Measurements from ENCODE around the gene PLCB1.

PLCB1 gene

GRCh38 chr20:8536262-8536618 is 404.2 kb downstream of the PLCB1 start:
- no peak overlapping the region for H3K4me3 ChIP-seq (ENCODE audit: low read length)
- H3K36me3 ChIP-seq (ENCODE audit: insufficient read depth, low read length) = no peaks in the 10 kb centered on the region
- H3K27me3 ChIP-seq (ENCODE audit: insufficient read depth, low read length) = no peaks in the 10 kb centered on the region
- no peak overlapping the region for H2AFZ ChIP-seq (ENCODE audit: low read depth, low read length)
- peaks cover 6% of the 10 kb centered on the region for H3K4me1 ChIP-seq (ENCODE audit: insufficient read depth, low read length)
- peaks cover 2% of the 10 kb centered on the region for H3K9me3 ChIP-seq (ENCODE audit: low read length)

- Histone ChIP-seq H3K36me3 (ENCODE audit: insufficient read depth, low read length) (no peaks in the 10 kb centered on the region), H3K9me3 (ENCODE audit: low read length) (peaks cover 2% of the 10 kb centered on the region), H3K4me1 (ENCODE audit: insufficient read depth, low read length) (peaks cover 6% of the 10 kb centered on the region), H3K4me3 (ENCODE audit: low read length) (no peak overlapping the region), H3K27me3 (ENCODE audit: insufficient read depth, low read length) (no peaks in the 10 kb centered on the region), H2AFZ (ENCODE audit: low read depth, low read length) (no peak overlapping the region)
These were observed 408.4 kb downstream of the PLCB1 start for GRCh38 chr20:8540466-8540865.

- peaks cover 6% of the 10 kb centered on the region for H3K4me1 ChIP-seq (ENCODE audit: insufficient read depth, low read length)
These were observed 410.0 kb downstream of the PLCB1 start for GRCh38 chr20:8542110-8542486.

GRCh38 chr20:8545212-8545611 is 413.1 kb downstream of the PLCB1 start:
- H2AFZ ChIP-seq (ENCODE audit: low read depth, low read length) = no peak overlapping the region
- H3K27me3 ChIP-seq (ENCODE audit: insufficient read depth, low read length) = no peaks in the 10 kb centered on the region
- H3K9me3 ChIP-seq (ENCODE audit: low read length) = no peaks in the 10 kb centered on the region
- peaks cover 6% of the 10 kb centered on the region for H3K4me1 ChIP-seq (ENCODE audit: insufficient read depth, low read length)
- no peaks in the 10 kb centered on the region for H3K36me3 ChIP-seq (ENCODE audit: insufficient read depth, low read length)
- H3K4me3 ChIP-seq (ENCODE audit: low read length) = no peak overlapping the region

More at GRCh38 chr20:8542110-8542486, 410.0 kb downstream of the PLCB1 start:
- no peak overlapping the region for H2AFZ ChIP-seq (ENCODE audit: low read depth, low read length)
- H3K36me3 ChIP-seq (ENCODE audit: insufficient read depth, low read length) = no peaks in the 10 kb centered on the region
- H3K27me3 ChIP-seq (ENCODE audit: insufficient read depth, low read length) = no peaks in the 10 kb centered on the region
- H3K4me3 ChIP-seq (ENCODE audit: low read length) = no peak overlapping the region
- H3K9me3 ChIP-seq (ENCODE audit: low read length) = no peaks in the 10 kb centered on the region

GRCh38 chr20:8547035-8547650 is 415.1 kb downstream of the PLCB1 start:
- Histone ChIP-seq H3K4me1 (ENCODE audit: insufficient read depth, low read length) (peaks cover 1% of the 10 kb centered on the region), H3K4me3 (ENCODE audit: low read length) (no peak overlapping the region)

GRCh38 chr20:8547968-8548588 is 416.0 kb downstream of the PLCB1 start:
- no peak overlapping the region for H2AFZ ChIP-seq (ENCODE audit: low read depth, low read length)
- no peaks in the 10 kb centered on the region for H3K27me3 ChIP-seq (ENCODE audit: insufficient read depth, low read length)
- no peaks in the 10 kb centered on the region for H3K9me3 ChIP-seq (ENCODE audit: low read length)
- H3K4me1 ChIP-seq (ENCODE audit: insufficient read depth, low read length) = no peaks in the 10 kb centered on the region
- no peaks in the 10 kb centered on the region for H3K36me3 ChIP-seq (ENCODE audit: insufficient read depth, low read length)
- no peak overlapping the region for H3K4me3 ChIP-seq (ENCODE audit: low read length)

More at GRCh38 chr20:8547035-8547650, 415.1 kb downstream of the PLCB1 start:
- Histone ChIP-seq H3K27me3 (ENCODE audit: insufficient read depth, low read length) (no peaks in the 10 kb centered on the region), H2AFZ (ENCODE audit: low read depth, low read length) (no peak overlapping the region), H3K36me3 (ENCODE audit: insufficient read depth, low read length) (no peaks in the 10 kb centered on the region), H3K9me3 (ENCODE audit: low read length) (no peaks in the 10 kb centered on the region)

- Histone ChIP-seq H3K27me3 (ENCODE audit: insufficient read depth, low read length) (no peaks in the 10 kb centered on the region), H3K4me1 (ENCODE audit: insufficient read depth, low read length) (no peaks in the 10 kb centered on the region), H3K9me3 (ENCODE audit: low read length) (no peaks in the 10 kb centered on the region), H2AFZ (ENCODE audit: low read depth, low read length) (no peak overlapping the region), H3K4me3 (ENCODE audit: low read length) (no peak overlapping the region), H3K36me3 (ENCODE audit: insufficient read depth, low read length) (no peaks in the 10 kb centered on the region)
These were observed 417.1 kb downstream of the PLCB1 start for GRCh38 chr20:8549192-8549591.

- Histone ChIP-seq H3K4me3 (ENCODE audit: low read length) (no peak overlapping the region), H3K36me3 (ENCODE audit: insufficient read depth, low read length) (no peaks in the 10 kb centered on the region), H3K4me1 (ENCODE audit: insufficient read depth, low read length) (no peaks in the 10 kb centered on the region), H3K9me3 (ENCODE audit: low read length) (peaks cover 2% of the 10 kb centered on the region), H2AFZ (ENCODE audit: low read depth, low read length) (no peak overlapping the region), H3K27me3 (ENCODE audit: insufficient read depth, low read length) (no peaks in the 10 kb centered on the region)
These were observed 425.6 kb downstream of the PLCB1 start for GRCh38 chr20:8557711-8558110.

GRCh38 chr20:8562356-8562755 is 430.3 kb downstream of the PLCB1 start:
- no peak overlapping the region for H2AFZ ChIP-seq (ENCODE audit: low read depth, low read length)
- H3K4me3 ChIP-seq (ENCODE audit: low read length) = no peak overlapping the region
- H3K27me3 ChIP-seq (ENCODE audit: insufficient read depth, low read length) = no peaks in the 10 kb centered on the region
- H3K9me3 ChIP-seq (ENCODE audit: low read length) = no peaks in the 10 kb centered on the region
- H3K4me1 ChIP-seq (ENCODE audit: insufficient read depth, low read length) = no peaks in the 10 kb centered on the region
- H3K36me3 ChIP-seq (ENCODE audit: insufficient read depth, low read length) = no peaks in the 10 kb centered on the region

- no peak overlapping the region for H3K4me3 ChIP-seq (ENCODE audit: low read length)
- no peaks in the 10 kb centered on the region for H3K27me3 ChIP-seq (ENCODE audit: insufficient read depth, low read length)
- H2AFZ ChIP-seq (ENCODE audit: low read depth, low read length) = no peak overlapping the region
- H3K4me1 ChIP-seq (ENCODE audit: insufficient read depth, low read length) = no peaks in the 10 kb centered on the region
- H3K36me3 ChIP-seq (ENCODE audit: insufficient read depth, low read length) = no peaks in the 10 kb centered on the region
- no peaks in the 10 kb centered on the region for H3K9me3 ChIP-seq (ENCODE audit: low read length)
These were observed 436.0 kb downstream of the PLCB1 start for GRCh38 chr20:8568075-8568474.

GRCh38 chr20:8569766-8570165 is 437.7 kb downstream of the PLCB1 start:
- H3K36me3 ChIP-seq (ENCODE audit: insufficient read depth, low read length) = no peaks in the 10 kb centered on the region
- H3K4me3 ChIP-seq (ENCODE audit: low read length) = no peak overlapping the region
- no peaks in the 10 kb centered on the region for H3K27me3 ChIP-seq (ENCODE audit: insufficient read depth, low read length)
- H3K9me3 ChIP-seq (ENCODE audit: low read length) = no peaks in the 10 kb centered on the region
- H2AFZ ChIP-seq (ENCODE audit: low read depth, low read length) = no peak overlapping the region
- H3K4me1 ChIP-seq (ENCODE audit: insufficient read depth, low read length) = no peaks in the 10 kb centered on the region

GRCh38 chr20:8571611-8572010 is 439.5 kb downstream of the PLCB1 start:
- Histone ChIP-seq H3K36me3 (ENCODE audit: insufficient read depth, low read length) (no peaks in the 10 kb centered on the region), H3K9me3 (ENCODE audit: low read length) (no peaks in the 10 kb centered on the region), H2AFZ (ENCODE audit: low read depth, low read length) (no peak overlapping the region), H3K4me1 (ENCODE audit: insufficient read depth, low read length) (no peaks in the 10 kb centered on the region), H3K27me3 (ENCODE audit: insufficient read depth, low read length) (no peaks in the 10 kb centered on the region), H3K4me3 (ENCODE audit: low read length) (no peak overlapping the region)

- Histone ChIP-seq H3K4me1 (ENCODE audit: insufficient read depth, low read length) (no peaks in the 10 kb centered on the region), H2AFZ (ENCODE audit: low read depth, low read length) (no peak overlapping the region), H3K36me3 (ENCODE audit: insufficient read depth, low read length) (no peaks in the 10 kb centered on the region), H3K9me3 (ENCODE audit: low read length) (no peaks in the 10 kb centered on the region), H3K27me3 (ENCODE audit: insufficient read depth, low read length) (no peaks in the 10 kb centered on the region), H3K4me3 (ENCODE audit: low read length) (no peak overlapping the region)
These were observed 441.6 kb downstream of the PLCB1 start for GRCh38 chr20:8573686-8574085.

GRCh38 chr20:8575114-8575513 is 443.0 kb downstream of the PLCB1 start:
- H3K36me3 ChIP-seq (ENCODE audit: insufficient read depth, low read length) = no peaks in the 10 kb centered on the region

More at GRCh38 chr20:8575114-8575513, 443.0 kb downstream of the PLCB1 start:
- Histone ChIP-seq H2AFZ (ENCODE audit: low read depth, low read length) (no peak overlapping the region), H3K4me3 (ENCODE audit: low read length) (no peak overlapping the region), H3K4me1 (ENCODE audit: insufficient read depth, low read length) (no peaks in the 10 kb centered on the region), H3K9me3 (ENCODE audit: low read length) (no peaks in the 10 kb centered on the region), H3K27me3 (ENCODE audit: insufficient read depth, low read length) (no peaks in the 10 kb centered on the region)

Measured in neuron (in vitro differentiated cells).